HG03196 (cell line): ENCODE measurements around the gene ACSF3.

ENCODE experiments used
- ATAC-seq: cut with Tn5 transposase; IDR thresholded peaks from one replicate; pipeline ENCODE4 v1.9.1; 2021; ENCODE audit not compliant: unreplicated experiment

ACSF3 gene

GRCh38 chr16:89094252-89094879 is 714 bp downstream of the ACSF3 start:
- no peak for ATAC-seq

DNA sequence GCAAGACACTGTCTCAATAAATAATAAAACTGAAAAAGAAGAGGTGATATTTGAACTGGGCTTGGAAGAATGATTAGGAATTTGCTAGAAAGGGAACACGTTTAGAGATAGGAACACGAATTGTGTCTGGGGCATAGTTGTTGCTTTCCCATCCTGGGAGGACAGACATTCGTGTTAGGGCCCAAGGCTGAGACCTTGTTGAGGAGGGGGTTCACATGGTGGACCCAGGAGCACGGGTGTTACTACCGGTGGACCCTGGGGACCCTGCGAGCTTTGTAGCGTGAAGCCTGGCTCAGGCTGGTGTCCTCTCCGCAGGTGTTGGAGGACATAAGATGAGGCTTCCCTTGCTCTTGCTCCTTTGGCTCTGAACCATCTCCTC is 1.2 kb downstream of the ACSF3 start:
- no peak for ATAC-seq

DNA sequence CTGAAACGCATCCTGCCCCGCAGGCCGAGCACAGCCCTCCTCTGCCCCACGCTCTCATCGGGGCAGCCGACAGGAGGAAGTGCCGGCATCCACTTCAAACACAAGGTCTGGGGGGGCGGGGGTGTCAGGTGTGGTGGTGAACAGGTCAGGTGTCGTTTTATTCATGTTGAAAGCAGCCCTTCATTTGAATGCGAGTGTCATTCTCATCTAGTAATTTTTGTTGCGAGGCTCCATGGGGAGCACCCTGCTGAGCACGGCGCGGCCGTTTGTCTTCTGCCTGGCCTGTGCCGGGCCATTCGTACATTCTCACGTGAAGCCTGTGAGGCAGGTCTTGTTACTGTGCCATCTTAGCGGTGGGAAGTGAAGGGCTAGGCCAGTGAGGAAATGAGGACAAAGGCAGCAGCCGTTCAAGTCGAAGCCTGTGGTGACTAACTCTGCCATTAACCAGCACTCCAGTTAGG is 1.9 kb downstream of the ACSF3 start:
- ATAC-seq, result no peak

- no peak for ATAC-seq
Measured at GRCh38 chr16:89096042-89096717, 2.5 kb downstream of the ACSF3 start.

GRCh38 chr16:89096768-89097391 is 3.2 kb downstream of the ACSF3 start:
- no peak for ATAC-seq

DNA sequence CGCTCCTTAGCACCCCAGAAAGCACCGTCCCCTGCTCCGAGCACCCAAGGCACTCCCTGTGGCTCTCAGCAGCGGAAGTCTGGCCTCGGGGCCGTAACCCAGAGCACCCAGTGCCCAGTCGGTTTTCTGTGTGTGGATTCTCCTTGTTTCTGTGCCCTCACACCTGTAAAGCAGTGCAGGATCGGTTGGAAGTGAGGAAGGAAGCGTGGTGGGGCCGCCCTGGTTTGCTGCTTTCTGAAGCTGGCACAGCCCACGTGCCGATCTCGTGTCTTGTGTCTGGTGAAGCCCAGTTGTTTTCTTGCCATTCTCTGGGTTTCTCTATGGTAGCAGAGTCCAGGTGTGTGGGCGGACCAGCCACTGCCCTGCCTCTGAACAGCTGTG is 3.7 kb downstream of the ACSF3 start:
- no peak for ATAC-seq

GRCh38 chr16:89098767-89099430 is 5.2 kb downstream of the ACSF3 start:
- ATAC-seq, result no peak

- ATAC-seq, result no peak
Measured at GRCh38 chr16:89099905-89100304, 6.3 kb downstream of the ACSF3 start.

GRCh38 chr16:89100601-89101302 is 7.1 kb downstream of the ACSF3 start:
- no peak for ATAC-seq

DNA sequence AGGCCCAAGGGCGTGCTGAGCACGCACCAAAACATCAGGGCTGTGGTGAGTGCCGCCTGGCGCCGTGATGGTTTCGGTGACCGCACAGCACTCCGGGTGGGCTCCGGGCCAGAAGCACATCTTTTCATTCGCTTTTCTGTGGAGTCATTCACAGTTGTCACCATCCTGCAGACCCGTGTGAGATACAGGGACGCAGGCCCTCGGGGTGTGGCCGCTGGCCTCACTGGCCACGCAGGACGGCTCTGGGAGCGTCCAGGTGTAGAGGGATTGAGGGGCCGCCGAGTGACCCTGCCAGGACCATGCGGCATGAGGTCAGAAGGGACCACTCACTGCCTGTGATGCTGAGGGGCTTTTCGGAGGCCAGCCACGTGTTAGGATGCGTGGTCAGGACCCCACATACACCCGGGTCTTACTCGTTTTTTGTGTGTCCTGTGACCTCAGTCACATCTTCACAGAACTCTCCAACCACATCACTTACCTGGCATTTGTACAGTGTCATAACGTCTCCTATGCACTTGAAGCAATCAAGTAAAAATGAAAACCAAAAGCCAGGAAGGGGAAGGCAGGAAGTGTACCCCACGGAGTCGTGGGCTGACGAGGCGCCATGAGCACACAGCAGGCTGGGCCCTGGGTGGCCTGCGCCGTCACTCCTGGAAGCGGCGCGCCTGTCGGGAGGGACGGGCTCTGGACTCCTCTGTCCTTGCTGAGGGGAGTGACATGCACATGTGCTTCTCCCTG is 7.8 kb downstream of the ACSF3 start:
- no peak for ATAC-seq

DNA sequence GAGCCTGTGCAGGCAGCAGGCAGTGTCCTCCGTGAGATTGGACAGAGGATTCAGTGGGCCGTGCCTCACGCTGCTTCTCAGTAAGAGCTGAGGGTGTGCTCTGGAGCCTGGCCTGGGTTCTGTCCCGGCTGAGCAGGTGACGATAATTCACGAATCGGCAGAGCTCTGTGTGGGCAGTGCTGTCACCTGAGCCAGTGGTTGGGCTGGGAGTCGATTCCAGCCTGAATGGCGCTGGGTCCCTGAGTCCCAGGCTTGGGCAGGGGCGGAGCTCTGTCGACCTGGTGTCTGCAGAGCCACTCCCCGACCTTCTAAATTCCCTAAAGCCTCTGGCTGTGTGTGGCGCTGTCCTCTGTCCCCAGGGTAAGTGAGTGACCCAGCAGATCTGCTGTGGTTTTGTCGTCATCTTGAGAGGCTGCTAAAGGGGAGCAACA is 8.4 kb downstream of the ACSF3 start:
- ATAC-seq, result no peak

- no peak for ATAC-seq
Measured at GRCh38 chr16:89102481-89103073, 8.9 kb downstream of the ACSF3 start.

DNA sequence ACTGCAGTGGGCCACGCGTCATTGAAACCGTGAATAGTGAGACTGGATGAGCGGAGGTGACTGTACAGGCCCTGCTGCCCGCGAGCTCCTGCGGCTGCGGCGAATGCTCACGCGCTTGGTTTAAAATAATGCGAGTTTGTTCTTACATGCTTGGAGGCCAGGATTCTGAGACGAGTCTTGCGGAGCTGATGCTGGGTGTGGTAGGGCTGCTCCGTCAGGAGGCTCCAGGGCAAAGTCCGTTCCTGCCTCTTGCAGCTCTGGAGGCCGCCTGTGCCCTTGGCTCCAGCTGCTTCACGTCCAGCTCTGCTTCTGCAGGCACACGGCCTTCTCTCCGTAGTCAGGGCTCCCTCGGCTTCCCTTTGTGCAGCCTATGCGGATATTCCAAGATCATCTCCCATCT is 9.5 kb downstream of the ACSF3 start:
- ATAC-seq, result no peak

DNA sequence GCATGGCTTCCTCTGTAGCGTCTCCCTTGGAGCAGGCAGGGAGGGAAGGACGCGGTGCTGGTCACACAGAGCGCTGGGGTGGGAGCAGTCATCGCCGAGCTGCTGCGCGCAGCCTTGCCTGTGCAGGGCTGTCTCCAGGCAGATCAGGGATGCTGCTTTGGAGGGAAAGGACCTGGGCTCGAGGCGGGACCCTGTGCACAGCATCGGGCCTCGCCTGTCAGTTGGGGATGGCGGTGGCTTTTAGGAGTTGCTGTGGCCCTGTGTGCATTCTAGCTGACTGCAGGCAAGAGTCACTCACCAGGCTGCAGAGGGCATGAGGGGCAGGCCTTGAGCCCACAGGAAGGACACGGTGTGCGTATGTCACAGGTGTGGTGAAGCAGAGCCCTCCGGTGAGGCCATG is 10.1 kb downstream of the ACSF3 start:
- no peak for ATAC-seq

DNA sequence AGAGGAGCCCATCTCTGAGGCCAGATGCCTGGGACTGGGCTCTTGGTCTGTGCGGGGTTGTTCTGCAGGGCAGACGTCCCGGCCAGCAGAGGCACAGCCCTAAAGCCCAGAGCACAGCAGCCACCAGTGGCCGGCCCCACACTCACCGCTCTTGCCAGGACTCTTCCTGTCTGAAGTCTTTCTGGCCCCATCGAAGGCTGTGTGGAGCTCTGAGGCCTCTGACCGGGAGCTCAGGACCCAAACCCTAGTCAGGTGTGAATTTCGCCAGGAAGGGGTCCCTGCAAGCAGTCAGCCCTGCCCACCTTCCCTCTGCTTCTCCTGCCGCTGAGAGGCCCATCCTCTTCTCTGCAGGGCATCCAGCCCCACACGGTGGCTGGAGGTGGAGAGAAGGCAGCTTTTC is 10.7 kb downstream of the ACSF3 start:
- ATAC-seq, result no peak

DNA sequence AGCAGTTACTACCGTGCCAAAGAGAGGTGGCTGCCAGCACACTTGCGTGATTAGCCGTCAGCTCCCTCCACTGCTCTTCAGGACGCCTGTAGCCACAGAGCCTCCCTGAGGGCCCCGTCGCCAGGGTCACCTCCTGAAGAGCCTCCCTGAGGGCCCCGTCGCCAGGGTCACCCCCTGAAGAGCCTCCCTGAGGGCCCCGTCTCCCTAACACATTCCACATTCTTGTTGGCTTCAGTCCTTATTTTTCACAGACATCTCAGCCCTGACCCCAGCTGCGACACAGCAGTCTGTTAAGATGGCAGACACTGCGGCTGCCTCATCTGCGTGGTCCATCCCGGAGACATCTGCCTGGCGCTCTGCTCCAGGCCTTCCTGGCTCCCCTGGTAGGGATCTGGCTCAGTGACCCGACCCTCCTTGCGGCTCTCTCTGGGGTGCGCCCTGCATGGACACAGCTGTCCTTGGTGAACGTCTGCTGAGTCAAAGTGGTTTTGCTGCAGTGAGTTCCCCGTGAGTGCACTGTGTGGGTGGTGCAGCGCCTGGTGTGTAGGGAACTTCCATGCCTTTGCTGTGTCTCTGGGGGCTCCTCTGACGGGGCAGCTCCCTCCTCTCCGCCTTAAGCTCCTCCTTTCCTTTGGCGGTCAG is 11.4 kb downstream of the ACSF3 start:
- no peak for ATAC-seq

DNA sequence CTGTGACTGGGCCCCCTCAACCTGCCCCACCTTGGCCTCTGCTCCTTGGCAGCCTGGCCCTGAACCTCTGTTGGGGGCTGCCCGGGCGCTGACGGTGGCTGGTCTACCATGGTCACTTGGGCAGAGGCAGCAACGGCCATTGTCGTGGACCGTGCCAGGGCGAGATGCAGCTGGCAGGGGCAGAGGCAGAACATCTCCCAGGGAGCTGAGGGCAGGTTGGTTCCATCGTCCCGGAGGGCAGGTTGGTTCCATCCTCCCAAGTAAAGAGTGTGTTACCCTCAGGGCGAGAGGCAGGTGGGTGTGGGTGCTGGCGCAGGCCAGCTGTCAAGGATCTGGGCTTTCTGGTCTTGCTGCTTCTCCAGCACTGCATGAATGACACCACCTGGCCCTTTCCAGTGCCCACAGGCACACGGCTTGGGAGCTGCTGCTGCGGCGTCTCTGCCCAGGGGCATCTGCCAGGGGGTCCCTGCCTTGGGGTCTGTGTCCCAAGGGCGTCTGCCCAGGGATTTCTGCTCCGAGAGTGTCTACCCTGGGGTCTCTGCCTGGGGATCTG is 12.0 kb downstream of the ACSF3 start:
- no peak for ATAC-seq

GRCh38 chr16:89106533-89107202 is 13.0 kb downstream of the ACSF3 start:
- ATAC-seq, result no peak

- no peak for ATAC-seq
Measured at GRCh38 chr16:89107203-89107582, 13.5 kb downstream of the ACSF3 start.
